SK-N-SH (cell line): ENCODE data around the gene NEBL. TPM values are rescaled to one million over a fixed set of nuclear protein-coding genes. Genes with fewer than 3 reads are reported as not detected.

Experiments used
- CTCF ChIA-PET: fragments of 300-600, 350-600 bp; formaldehyde crosslinking; extraction: SDS; loops from one replicate; lab custom pipeline; 2021; lab: Yijun Ruan, JAX
- POLR2A ChIA-PET: fragments of 350-600 bp; sonication (Branson Sonifier 250); formaldehyde crosslinking; extraction: SDS; loops from one replicate; lab custom pipeline; 2020; ENCODE audit warnings: antibody characterized with exemption, inconsistent platforms; lab: Yijun Ruan, JAX
- DNase-seq: peaks from one replicate; pipeline ENCODE4 v3.0.0; 2012
- H2AFZ ChIP-seq: fragments of 200-600 bp; sonication (generic); 2 replicates; pipeline ENCODE4 v1.8.1; 2016; ENCODE audit warnings: antibody characterized with exemption, mild to moderate bottlenecking, low read depth
- H3F3A ChIP-seq: fragments of 200-600 bp; sonication (generic); replicated peaks from 2 replicates; pipeline ENCODE3; 2016; ENCODE audit warnings: antibody characterized with exemption, mild to moderate bottlenecking; ENCODE audit not compliant: insufficient read depth
- H3K27ac ChIP-seq, 2 experiments: fragments of 200-500 bp in 1 of 2; fragments of 200-600 bp in 1 of 2; sonication (Bioruptor generic) in 1 of 2; sonication (generic), shearing (Covaris generic) in 1 of 2; 2 replicates each; pipeline versions ENCODE4 v1.5.1 to v1.6.1; 2014 to 2016; ENCODE audit warnings: low read depth in 2 of 2, inconsistent platforms in 1 of 2, low read length in 1 of 2, mild to moderate bottlenecking in 1 of 2, mixed read lengths in 1 of 2
- H3K27me3 ChIP-seq: fragments of 200-600 bp; sonication (generic), shearing (Covaris generic); 2 replicates; pipeline ENCODE4 v1.6.1; 2016; ENCODE audit warnings: mixed run types; ENCODE audit not compliant: insufficient read depth
- H3K36me3 ChIP-seq, 2 experiments: fragments of 200-500 bp in 1 of 2; fragments of 200-600 bp in 1 of 2; sonication (Bioruptor generic) in 1 of 2; sonication (generic) in 1 of 2; replicated peaks in 1 of 2; 2 replicates each; pipeline versions ENCODE3 to v1.5.1; 2014 to 2016; ENCODE audit warnings: low read length in 1 of 2, mild to moderate bottlenecking in 1 of 2; ENCODE audit not compliant: insufficient read depth in 2 of 2, control insufficient read depth in 1 of 2
- H3K4me1 ChIP-seq, 2 experiments: fragments of 200-500 bp in 1 of 2; fragments of 200-600 bp in 1 of 2; sonication (Bioruptor generic) in 1 of 2; sonication (generic), shearing (Covaris generic) in 1 of 2; 2 replicates each; pipeline versions ENCODE4 v1.5.1 to v1.6.1; 2014 to 2016; ENCODE audit warnings: low read depth in 1 of 2, low read length in 1 of 2, mixed run types in 1 of 2; ENCODE audit not compliant: insufficient read depth in 2 of 2, control insufficient read depth in 1 of 2
- H3K4me2 ChIP-seq: fragments of 200-600 bp; sonication (generic), shearing (Covaris generic); 2 replicates; pipeline ENCODE4 v1.6.1; 2017; ENCODE audit warnings: mixed run types
- H3K4me3 ChIP-seq, 2 experiments: fragments of 200-500 bp in 1 of 2; fragments of 200-600 bp in 1 of 2; sonication (Bioruptor generic) in 1 of 2; sonication (generic), shearing (Covaris generic) in 1 of 2; 2 replicates each; pipeline versions ENCODE4 v1.5.1 to v1.8.1; 2014 to 2016; ENCODE audit warnings: low read depth in 2 of 2, inconsistent platforms in 1 of 2, low read length in 1 of 2, mild to moderate bottlenecking in 1 of 2, mixed read lengths in 1 of 2, moderate library complexity in 1 of 2
- H3K79me2 ChIP-seq: fragments of 200-600 bp; sonication (generic); 2 replicates; pipeline ENCODE4 v1.8.1; 2017; ENCODE audit warnings: mild to moderate bottlenecking; ENCODE audit not compliant: insufficient read depth
- H3K9ac ChIP-seq: fragments of 200-600 bp; sonication (generic); 2 replicates; pipeline ENCODE4 v1.6.1; 2017; ENCODE audit warnings: mixed run types
- H3K9me2 ChIP-seq: fragments of 200-600 bp; sonication (generic); 2 replicates; pipeline ENCODE4 v1.6.1; 2017; ENCODE audit warnings: mixed run types
- H3K9me3 ChIP-seq: fragments of 200-600 bp; sonication (generic); 2 replicates; pipeline ENCODE4 v1.6.1; 2017; ENCODE audit warnings: mixed run types, mild to moderate bottlenecking, moderate library complexity
- H4K20me1 ChIP-seq: fragments of 200-600 bp; sonication (generic); 2 replicates; pipeline ENCODE4 v1.6.1; 2017; ENCODE audit warnings: mild to moderate bottlenecking, mixed run types; ENCODE audit not compliant: insufficient read depth
- FOXJ3 ChIP-seq: sonication (generic); formaldehyde crosslinking; IDR thresholded peaks from 2 replicates; pipeline ENCODE4 v1.5.1; 2020; ENCODE audit warnings: mild to moderate bottlenecking, missing genetic modification reagents
- GABPA ChIP-seq: IDR thresholded peaks from 2 replicates; pipeline ENCODE4 v1.4.0; 2012; ENCODE audit warnings: low read depth, mild to moderate bottlenecking
- IRF3 ChIP-seq: fragments of 150-350 bp; IDR thresholded peaks from 2 replicates; pipeline ENCODE4 v1.6.1; 2016; ENCODE audit warnings: mild to moderate bottlenecking, low read depth, low read length
- JUND ChIP-seq: IDR thresholded peaks from 2 replicates; pipeline ENCODE4 v1.4.0; 2012
- MAX ChIP-seq: IDR thresholded peaks from 2 replicates; pipeline ENCODE4 v1.4.0; 2012; ENCODE audit warnings: low read depth
- MXI1 ChIP-seq: IDR thresholded peaks from 2 replicates; pipeline ENCODE4 v1.6.1; 2012; ENCODE audit warnings: mild to moderate bottlenecking, low read depth, low read length, improper control_type of control experiment
- NFIC ChIP-seq: IDR thresholded peaks from 2 replicates; pipeline ENCODE4 v1.4.0; 2012; ENCODE audit warnings: borderline replicate concordance
- PBX3 ChIP-seq: IDR thresholded peaks from 2 replicates; pipeline ENCODE4; 2012
- SIN3A ChIP-seq: IDR thresholded peaks from 2 replicates; pipeline ENCODE4 v1.6.1; 2012; ENCODE audit warnings: low read depth, mild to moderate bottlenecking, low read length, moderate library complexity, borderline replicate concordance
- TAF1 ChIP-seq: IDR thresholded peaks from 2 replicates; pipeline ENCODE4 v1.6.1; 2012; ENCODE audit warnings: low read depth, mild to moderate bottlenecking, low read length, moderate library complexity, borderline replicate concordance
- USF1 ChIP-seq: IDR thresholded peaks from 2 replicates; pipeline ENCODE4 v1.4.0; 2012; ENCODE audit warnings: low read depth, borderline replicate concordance
- USF2 ChIP-seq: fragments of 150-350 bp; IDR thresholded peaks from 2 replicates; pipeline ENCODE4 v1.6.1; 2017; ENCODE audit warnings: antibody characterized with exemption, low read length, low read depth, borderline replicate concordance
- WGBS: methylation state at CpG from one replicate; pipeline ENCODE4 v1.1.6; 2017; ENCODE audit warnings: low lambda C conversion rate; 5-methylcytosine and 5-hydroxymethylcytosine counted together
- polyA plus RNA-seq, 3 experiments: library from polyadenylated mRNA; depleted of rRNA; stranded (reverse); fragments of >200 nt; gene quantifications; 2 replicates each; pipeline ENCODE4 v1.2.3, GENCODE V29; 2012

The NEBL gene
- polyA plus RNA-seq, 1 of the 3 experiments (the other 2 are of a cell fraction): 0.58 TPM

- ChIA-PET POLR2A (no interaction called here), CTCF (no interaction called here)
- Histone ChIP-seq H3K79me2 (no peaks in the 10 kb centered on the region), H3K4me3 (no peak overlapping the region), H3K4me1 (peaks cover 0 to 3% of the 10 kb centered on the region in 2 experiments; a peak in 2 of 4 replicates), H3K27ac (no peak overlapping the region; a peak in 1 of 4 replicates), H4K20me1 (no peaks in the 10 kb centered on the region), H3K9me2 (no peaks in the 10 kb centered on the region), H3K9me3 (no peaks in the 10 kb centered on the region), H3K9ac (no peak overlapping the region), H3K27me3 (no peaks in the 10 kb centered on the region), H3F3A (no peaks in the 10 kb centered on the region), H3K36me3 (peaks cover 0 to 6% of the 10 kb centered on the region in 2 experiments), H2AFZ (no peak overlapping the region), H3K4me2 (no peak overlapping the region)
- 25% methylated on average over 2 of the region's 2 CpGs for WGBS
- TF ChIP-seq SIN3A (no peak), USF1 (no peak), FOXJ3 (no peak), JUND (no peak), MAX (no peak), MXI1 (no peak), PBX3 (no peak), USF2 (no peak)
- DNase-seq: no peak
Measured at GRCh38 chr10:20811131-20811530, 86.0 kb downstream of the NEBL start.

GRCh38 chr10:20809631-20810030, 87.5 kb downstream of the NEBL start:
- ChIA-PET CTCF (no interaction called here), POLR2A (no interaction called here)
- Histone ChIP-seq H3K9me2 (no peaks in the 10 kb centered on the region), H3K4me1 (peaks cover 0 to 3% of the 10 kb centered on the region in 2 experiments; a peak in 2 of 4 replicates), H4K20me1 (no peaks in the 10 kb centered on the region), H3K9ac (no peak overlapping the region), H3K4me3 (no peak overlapping the region), H3K9me3 (no peaks in the 10 kb centered on the region), H3F3A (no peaks in the 10 kb centered on the region), H3K4me2 (no peak overlapping the region), H3K27me3 (no peaks in the 10 kb centered on the region), H3K36me3 (peaks cover 0 to 6% of the 10 kb centered on the region in 2 experiments), H2AFZ (no peak overlapping the region)
- 57% methylated on average over 2 of the region's 2 CpGs for WGBS
- DNase-seq: no peak
- no peak for TF ChIP-seq GABPA
- TF ChIP-seq IRF3: no peak
- TF ChIP-seq FOXJ3: no peak
- TF ChIP-seq NFIC: no peak
- no peak for TF ChIP-seq TAF1
- TF ChIP-seq USF2: no peak
- no peak for TF ChIP-seq SIN3A
- TF ChIP-seq, all 33 proteins: peak for 0
- H3K79me2 ChIP-seq: no peaks in the 10 kb centered on the region
- H3K27ac ChIP-seq: no peak overlapping the region
